NB4 (cell line): Measurements from ENCODE around the gene BBS7.

Source experiments
- DNase-seq: peaks from one replicate; pipeline ENCODE4 v3.0.0; 2010; ENCODE audit warnings: low read depth
- H3K4me3 ChIP-seq: one replicate; pipeline ENCODE4 v1.5.1; 2011; ENCODE audit warnings: mild to moderate bottlenecking, low read depth, low read length, moderate library complexity
- MAX ChIP-seq: IDR thresholded peaks from 2 replicates; pipeline ENCODE4 v1.6.1; 2011; ENCODE audit warnings: low read depth, low read length
- MYC ChIP-seq: IDR thresholded peaks from 2 replicates; pipeline ENCODE4 v1.6.1; 2011; ENCODE audit warnings: low read depth, low read length
- POLR2A ChIP-seq: IDR thresholded peaks from 2 replicates; pipeline ENCODE4 v1.6.1; 2011; ENCODE audit warnings: mild to moderate bottlenecking; ENCODE audit not compliant: insufficient read length; ENCODE audit errors: extremely low read depth
- TF ChIP-seq, protein P1 (sequence below): IDR thresholded peaks from one replicate; pipeline ENCODE4 v1.5.1; 2012; ENCODE audit warnings: low read depth, low read length

The BBS7 gene

DNA sequence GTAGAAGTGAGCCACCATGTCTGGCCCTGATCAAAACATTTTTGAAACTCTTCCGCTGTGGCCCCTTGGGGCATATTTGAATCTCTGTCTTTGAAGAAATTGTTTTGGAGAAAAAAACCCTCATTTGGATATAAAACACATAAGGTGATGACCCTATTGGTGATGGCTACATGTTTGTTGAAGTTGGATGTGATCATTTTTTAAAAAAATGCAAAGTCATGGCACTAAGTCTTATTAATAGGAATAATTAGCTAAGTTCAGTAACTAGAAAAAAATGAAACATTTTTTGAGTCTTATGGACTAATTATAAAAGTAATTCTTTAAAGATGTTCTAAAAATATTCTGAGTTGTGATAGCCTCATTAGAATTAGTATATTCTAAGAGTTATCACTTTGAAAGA, 17.9 kb upstream of the BBS7 start:
- no peak overlapping the region for H3K4me3 ChIP-seq
- TF ChIP-seq, protein P1, sequence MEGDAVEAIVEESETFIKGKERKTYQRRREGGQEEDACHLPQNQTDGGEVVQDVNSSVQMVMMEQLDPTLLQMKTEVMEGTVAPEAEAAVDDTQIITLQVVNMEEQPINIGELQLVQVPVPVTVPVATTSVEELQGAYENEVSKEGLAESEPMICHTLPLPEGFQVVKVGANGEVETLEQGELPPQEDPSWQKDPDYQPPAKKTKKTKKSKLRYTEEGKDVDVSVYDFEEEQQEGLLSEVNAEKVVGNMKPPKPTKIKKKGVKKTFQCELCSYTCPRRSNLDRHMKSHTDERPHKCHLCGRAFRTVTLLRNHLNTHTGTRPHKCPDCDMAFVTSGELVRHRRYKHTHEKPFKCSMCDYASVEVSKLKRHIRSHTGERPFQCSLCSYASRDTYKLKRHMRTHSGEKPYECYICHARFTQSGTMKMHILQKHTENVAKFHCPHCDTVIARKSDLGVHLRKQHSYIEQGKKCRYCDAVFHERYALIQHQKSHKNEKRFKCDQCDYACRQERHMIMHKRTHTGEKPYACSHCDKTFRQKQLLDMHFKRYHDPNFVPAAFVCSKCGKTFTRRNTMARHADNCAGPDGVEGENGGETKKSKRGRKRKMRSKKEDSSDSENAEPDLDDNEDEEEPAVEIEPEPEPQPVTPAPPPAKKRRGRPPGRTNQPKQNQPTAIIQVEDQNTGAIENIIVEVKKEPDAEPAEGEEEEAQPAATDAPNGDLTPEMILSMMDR, result no peak
- no peak for TF ChIP-seq POLR2A
- no peak for TF ChIP-seq MYC
- no peak for TF ChIP-seq MAX
- no peak for DNase-seq

DNA sequence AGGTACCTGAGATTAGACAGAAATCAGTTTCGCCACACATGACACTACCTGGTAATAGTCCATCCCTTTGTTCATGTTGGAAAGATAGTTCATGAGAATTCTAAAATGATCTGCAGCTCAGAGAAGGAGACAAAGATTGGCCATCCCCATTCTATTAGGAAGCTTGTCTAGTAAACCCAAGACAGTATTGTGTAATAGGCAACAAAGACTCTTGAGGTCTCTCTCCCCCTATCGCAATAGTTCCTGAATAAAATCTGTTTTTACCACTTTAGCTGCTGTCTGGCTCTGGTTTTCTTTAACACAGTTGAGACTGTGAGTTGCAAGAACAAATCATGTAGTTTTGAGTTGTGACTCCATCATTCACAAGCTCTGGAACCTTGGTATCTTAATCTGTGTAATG, 14.8 kb upstream of the BBS7 start:
- TF ChIP-seq MAX (no peak), POLR2A (no peak), MYC (no peak)
- TF ChIP-seq, protein P1, result no peak
- DNase-seq, result peak; percentile 10
- no peak overlapping the region for H3K4me3 ChIP-seq

- no peak overlapping the region for H3K4me3 ChIP-seq
- DNase-seq, result peak; percentile 32
- TF ChIP-seq MAX, result no peak
- TF ChIP-seq, protein P1, result no peak
Observed at GRCh38 chr4:121881158-121881557, 10.9 kb upstream of the BBS7 start.

GRCh38 chr4:121879135-121879534, 8.9 kb upstream of the BBS7 start:
- no peak overlapping the region for H3K4me3 ChIP-seq
- DNase-seq, result no peak
- no peak for TF ChIP-seq MYC
- TF ChIP-seq, protein P1, result no peak
- TF ChIP-seq POLR2A, result no peak
- TF ChIP-seq MAX, result no peak

DNA sequence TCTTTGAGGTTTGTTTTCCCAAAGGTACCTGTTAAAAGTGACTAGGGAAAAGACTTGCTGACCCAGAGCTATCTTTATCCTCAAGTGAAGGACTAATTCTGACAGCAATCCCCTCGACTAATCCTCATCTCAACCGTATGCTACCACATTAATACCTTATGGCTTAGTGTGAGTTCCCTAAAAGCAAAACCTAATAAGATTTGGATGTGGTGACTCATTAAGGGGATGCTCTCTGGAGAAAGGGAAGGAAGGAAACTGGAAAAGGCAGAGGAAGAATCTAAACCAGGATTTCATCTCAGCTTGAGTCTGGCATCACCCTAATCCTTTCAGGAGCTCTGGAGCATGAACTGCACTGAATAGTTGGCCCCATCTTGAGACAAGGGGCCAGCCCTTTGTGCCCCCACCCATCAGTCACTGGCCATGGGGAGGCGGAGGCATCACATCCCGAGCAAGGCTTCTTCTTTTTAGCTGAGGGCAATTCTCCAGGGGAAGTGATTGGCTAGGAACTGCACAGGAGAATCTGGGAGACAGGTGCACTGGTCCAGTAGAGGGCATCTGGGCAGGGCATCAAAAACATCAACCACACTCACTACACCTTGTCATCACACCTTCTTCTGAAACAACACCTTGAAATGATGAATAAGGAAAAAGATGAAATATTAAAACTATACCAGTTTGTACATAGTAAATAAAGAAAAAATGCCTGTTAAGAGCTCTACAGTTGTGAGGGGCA, 6.9 kb upstream of the BBS7 start:
- DNase-seq, result no peak
- TF ChIP-seq POLR2A, result no peak
- TF ChIP-seq MAX, result no peak
- no peak overlapping the region for H3K4me3 ChIP-seq

DNA sequence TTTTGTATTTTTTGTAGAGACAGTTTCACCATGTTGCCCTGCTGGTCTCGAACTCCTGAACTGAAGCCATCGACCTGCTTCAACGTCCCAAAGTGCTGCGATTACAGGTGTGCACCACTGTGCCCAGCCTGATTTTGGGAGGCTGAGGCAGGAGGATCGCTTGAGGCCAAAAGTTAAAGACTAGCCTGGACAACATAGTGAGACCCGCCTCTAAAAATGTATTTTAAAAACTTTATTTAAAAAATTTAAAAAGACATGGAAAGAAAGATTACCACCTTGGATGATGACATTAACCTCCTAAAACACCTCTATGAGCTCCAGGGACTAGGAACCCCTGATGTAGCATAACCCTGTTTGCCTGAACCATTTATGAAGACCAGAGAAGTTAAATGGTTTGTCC, 5.8 kb upstream of the BBS7 start:
- DNase-seq, result no peak
- TF ChIP-seq MYC, result no peak
- no peak overlapping the region for H3K4me3 ChIP-seq

GRCh38 chr4:121875652-121876051, 5.4 kb upstream of the BBS7 start:
- TF ChIP-seq, protein P1, result no peak
- TF ChIP-seq MAX, result no peak
- TF ChIP-seq POLR2A, result no peak
- no peak for TF ChIP-seq MYC
- no peak overlapping the region for H3K4me3 ChIP-seq
- DNase-seq, result no peak
